LNCaP clone FGC (cell line): ENCODE results near the gene S100A13.
A peak's percentile ranks its signal among the peaks of the same experiment; 100 is the strongest.

Experiments
- DNase-seq: peaks from one replicate; pipeline ENCODE4 v3.0.0-alpha.2; 2011; ENCODE audit warnings: low read depth
- H3K4me3 ChIP-seq: 2 replicates; pipeline ENCODE4 v1.5.1; 2011; ENCODE audit warnings: mild to moderate bottlenecking, low read depth, low read length, control low read depth
- TF ChIP-seq, protein P1 (sequence below): IDR thresholded peaks from 2 replicates; pipeline ENCODE4 v1.5.1; 2012; ENCODE audit warnings: mild to moderate bottlenecking; ENCODE audit not compliant: control insufficient read depth, insufficient read depth; ENCODE audit errors: extremely low read depth

S100A13 gene

DNA sequence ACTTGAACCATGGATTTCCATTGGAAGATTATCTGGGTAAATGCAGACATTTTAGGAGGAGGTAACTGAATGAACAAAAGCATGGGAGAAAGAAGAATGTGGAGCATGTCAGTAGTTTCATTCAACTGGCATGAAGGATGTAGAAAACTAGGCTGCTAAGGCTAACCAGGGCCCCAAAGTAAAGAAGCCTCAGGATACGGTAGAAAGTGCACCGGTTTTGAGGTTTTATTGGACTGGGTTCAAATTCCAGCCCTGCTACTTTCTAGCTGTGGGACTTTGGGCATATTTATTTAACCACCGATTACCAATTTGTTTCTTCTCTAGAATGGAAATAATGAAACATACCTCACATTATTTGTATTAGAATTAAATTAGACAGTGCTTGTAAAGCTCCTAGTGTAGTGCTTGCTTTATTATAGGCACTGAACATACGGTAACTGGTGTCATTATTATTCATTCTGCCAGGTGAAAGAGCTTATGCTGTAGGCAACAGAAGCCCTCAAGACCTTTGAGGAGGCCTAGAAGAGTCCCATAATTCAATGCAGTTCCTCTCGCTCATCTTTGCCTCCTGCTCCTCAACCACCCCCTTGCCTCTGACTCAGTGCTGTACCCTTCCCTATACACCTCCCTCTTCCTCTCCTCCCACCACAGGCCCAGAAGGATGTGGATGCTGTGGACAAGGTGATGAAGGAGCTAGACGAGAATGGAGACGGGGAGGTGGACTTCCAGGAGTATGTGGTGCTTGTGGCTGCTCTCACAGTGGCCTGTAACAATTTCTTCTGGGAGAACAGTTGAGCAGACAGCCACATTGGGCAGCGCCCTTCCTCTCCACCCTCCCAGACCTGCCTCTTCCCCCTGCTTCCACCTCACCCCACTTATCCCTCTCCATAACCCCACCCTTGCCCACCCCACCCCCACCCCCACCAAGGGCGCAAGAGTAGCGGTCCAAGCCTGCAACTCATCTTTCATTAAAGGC, 4.0 kb upstream of the S100A13 start:
- no peak for DNase-seq
- TF ChIP-seq, protein P1, sequence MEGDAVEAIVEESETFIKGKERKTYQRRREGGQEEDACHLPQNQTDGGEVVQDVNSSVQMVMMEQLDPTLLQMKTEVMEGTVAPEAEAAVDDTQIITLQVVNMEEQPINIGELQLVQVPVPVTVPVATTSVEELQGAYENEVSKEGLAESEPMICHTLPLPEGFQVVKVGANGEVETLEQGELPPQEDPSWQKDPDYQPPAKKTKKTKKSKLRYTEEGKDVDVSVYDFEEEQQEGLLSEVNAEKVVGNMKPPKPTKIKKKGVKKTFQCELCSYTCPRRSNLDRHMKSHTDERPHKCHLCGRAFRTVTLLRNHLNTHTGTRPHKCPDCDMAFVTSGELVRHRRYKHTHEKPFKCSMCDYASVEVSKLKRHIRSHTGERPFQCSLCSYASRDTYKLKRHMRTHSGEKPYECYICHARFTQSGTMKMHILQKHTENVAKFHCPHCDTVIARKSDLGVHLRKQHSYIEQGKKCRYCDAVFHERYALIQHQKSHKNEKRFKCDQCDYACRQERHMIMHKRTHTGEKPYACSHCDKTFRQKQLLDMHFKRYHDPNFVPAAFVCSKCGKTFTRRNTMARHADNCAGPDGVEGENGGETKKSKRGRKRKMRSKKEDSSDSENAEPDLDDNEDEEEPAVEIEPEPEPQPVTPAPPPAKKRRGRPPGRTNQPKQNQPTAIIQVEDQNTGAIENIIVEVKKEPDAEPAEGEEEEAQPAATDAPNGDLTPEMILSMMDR, result no peak
- H3K4me3 ChIP-seq, result no peak overlapping the region

DNA sequence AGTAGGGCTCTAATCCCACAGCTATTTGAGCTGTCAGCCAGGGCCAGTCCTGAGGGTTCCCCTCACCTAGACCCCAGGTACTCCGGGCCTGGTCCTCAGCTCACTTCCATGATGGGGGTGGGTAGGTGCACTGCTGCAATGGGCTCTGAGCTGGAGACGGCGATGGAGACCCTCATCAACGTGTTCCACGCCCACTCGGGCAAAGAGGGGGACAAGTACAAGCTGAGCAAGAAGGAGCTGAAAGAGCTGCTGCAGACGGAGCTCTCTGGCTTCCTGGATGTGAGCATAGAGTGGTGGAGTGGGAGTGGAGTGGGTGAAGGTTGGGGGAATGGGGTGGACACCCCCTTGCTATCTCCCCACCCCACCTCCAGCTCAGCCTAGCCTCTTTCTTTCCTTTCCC, 3.1 kb upstream of the S100A13 start:
- no peak for DNase-seq
- TF ChIP-seq, protein P1, result no peak
- no peak overlapping the region for H3K4me3 ChIP-seq

DNA sequence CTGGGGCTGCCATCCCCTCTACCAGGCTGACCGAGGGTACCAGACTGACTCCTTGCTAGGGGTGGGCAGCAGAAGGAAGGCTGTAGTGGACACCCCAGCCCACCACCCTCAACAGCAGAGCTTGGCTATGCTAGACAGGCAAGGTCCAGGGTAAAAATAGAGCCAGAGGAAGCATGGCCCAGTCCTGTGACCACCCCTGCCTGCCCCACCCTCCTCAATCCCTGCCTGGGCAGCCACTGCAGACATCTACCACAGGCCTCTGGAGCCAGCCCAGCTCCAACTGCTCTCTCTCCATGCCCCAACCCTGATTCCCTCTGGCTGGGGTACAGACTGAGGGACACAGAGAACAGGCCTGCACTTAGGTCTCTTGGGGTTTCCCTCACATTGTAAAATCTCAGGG, 2.7 kb upstream of the S100A13 start:
- TF ChIP-seq, protein P1, result no peak
- H3K4me3 ChIP-seq, result no peak overlapping the region
- DNase-seq, result no peak

DNA sequence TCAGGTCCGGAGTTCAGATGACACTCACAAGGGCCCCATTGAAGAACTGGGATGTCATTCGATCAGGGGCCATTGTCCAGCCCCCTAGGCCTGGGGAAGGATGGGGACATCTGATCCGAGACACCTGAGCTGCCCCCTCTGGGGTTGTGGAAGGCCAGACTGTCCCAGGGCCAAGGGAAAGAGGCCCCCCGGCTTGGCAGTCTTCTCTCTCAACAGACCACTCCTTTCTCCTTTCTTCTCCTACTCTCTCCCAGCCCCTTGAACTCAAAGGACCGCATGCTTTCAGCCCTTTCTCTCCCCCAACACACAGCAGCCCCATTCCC, 2.0 kb upstream of the S100A13 start:
- TF ChIP-seq, protein P1, result no peak
- no peak overlapping the region for H3K4me3 ChIP-seq
- DNase-seq, result no peak

DNA sequence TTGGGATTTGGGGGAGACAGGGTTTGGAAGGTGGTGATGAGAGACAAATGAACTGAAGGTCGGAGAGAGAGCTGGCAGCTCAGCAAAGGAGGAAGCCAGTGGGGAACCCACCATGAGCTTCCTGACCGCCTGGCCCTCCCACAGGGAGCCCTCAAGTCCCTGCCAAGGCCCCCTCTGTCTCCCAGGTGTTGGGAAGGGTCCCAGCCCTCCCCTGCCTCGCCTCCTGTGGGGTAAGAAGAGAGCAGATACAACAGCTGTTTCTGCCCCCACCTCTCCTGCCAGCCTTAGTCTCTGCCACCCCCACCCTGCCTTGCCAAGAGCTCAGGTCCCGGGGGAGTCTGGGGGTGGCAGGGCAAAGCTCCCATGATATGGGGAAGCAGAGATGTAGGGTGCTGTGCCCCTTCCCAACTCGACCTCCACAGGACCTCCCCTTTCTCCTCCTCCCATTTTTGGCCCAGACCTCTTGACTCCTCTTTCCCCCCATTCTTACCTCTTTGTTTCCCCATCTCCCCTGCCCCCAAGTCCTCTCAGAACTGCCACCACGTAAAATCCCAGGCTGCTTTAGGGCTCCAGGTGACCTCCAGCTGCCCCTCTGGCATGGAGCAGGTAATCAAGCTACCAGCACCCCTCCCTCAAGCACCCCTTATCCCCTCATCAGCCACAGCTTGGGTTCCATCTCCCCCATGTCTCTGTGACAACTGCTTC, 1.5 kb upstream of the S100A13 start:
- H3K4me3 ChIP-seq, result no peak overlapping the region
- no peak for DNase-seq
- TF ChIP-seq, protein P1, result no peak

DNA sequence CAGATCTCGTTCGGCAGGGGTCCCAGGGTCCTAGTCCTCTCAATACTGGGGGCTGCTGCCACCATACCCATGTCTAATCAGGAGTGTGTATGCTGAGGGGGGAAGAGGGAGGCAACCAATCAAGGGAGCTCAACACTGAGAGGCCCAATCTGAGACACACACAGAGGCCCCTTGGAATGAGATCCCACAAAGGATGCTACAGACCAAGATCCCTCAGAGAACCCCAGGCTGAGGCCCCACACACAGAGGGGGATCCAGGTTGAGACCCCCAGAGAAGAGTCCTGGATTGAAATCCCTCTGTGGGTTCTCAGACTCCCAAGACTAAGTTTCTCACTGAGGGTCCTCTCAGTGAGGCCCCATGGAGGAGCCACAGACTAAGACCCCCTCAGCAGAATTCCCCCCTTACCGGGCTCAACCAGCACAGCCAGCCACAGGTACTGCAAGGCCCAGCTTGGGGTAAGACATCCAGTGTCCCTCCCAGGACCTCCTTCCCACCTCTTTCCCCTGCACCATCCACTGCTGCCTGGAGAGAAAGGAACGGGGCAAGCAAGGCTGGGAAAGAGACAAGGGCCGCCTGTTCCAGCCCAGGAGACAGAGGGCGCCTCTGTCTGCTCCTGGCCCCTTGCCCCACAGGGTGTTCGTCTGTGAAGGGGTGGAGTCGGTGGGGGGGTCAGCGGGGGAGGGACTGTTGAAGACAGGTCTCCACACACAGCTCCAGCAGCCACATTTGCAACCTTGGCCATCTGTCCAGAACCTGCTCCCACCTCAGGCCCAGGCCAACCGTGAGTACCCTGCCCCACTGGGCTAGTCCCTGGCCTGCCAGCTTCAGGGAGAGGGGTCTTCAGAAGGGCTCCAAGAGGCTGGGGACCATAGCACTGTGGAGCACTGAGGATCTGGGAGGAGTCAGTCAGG, 666 bp upstream of the S100A13 start, which contains the start of gene S100A1:
Gene S100A1, plus strand, starts transcription at position 720 of the 912 bp plus-strand sequence. CDS start 2,088 bp downstream, outside the sequence.
- no peak for DNase-seq

More for the DNA sequence above, 666 bp upstream of the S100A13 start, which contains the start of gene S100A1:
- TF ChIP-seq, protein P1, result no peak
- peak within 1 kb of the TSS; percentile 50 for H3K4me3 ChIP-seq
